Immature natural killer cell (primary cell): ENCODE results near the gene ZSCAN1. TPM values are rescaled to one million over a fixed set of nuclear protein-coding genes. Genes with fewer than 3 reads are reported as not detected.
A peak's percentile ranks its signal among the peaks of the same experiment; 100 is the strongest.

ENCODE experiments used
- DNase-seq, 3 donors: peaks; one replicate each; pipeline ENCODE4 v3.0.0; 2022; ENCODE audit warnings: mixed read lengths in 1 of 3
- H3K27ac Mint-ChIP-seq, 6 donors: one replicate each; pipeline ENCODE4 v1.8.0; 2020; ENCODE audit warnings: mixed read lengths in 6 of 6, mild to moderate bottlenecking in 5 of 6, inconsistent platforms in 4 of 6, moderate library complexity in 3 of 6
- H3K27me3 Mint-ChIP-seq, 3 donors: one replicate each; pipeline ENCODE4 v1.8.0; 2020 to 2021; ENCODE audit warnings: low read depth in 3 of 3, mild to moderate bottlenecking in 3 of 3, mixed read lengths in 3 of 3, moderate library complexity in 3 of 3, inconsistent platforms in 1 of 3
- H3K36me3 Mint-ChIP-seq, 3 donors: one replicate each; pipeline ENCODE4 v1.8.0; 2020; ENCODE audit warnings: mixed read lengths in 3 of 3, inconsistent platforms in 2 of 3, mild to moderate bottlenecking in 2 of 3
- H3K4me1 Mint-ChIP-seq, 2 donors: one replicate each; pipeline ENCODE4 v1.8.0; 2020; ENCODE audit warnings: inconsistent platforms in 2 of 2, mild to moderate bottlenecking in 2 of 2, mixed read lengths in 2 of 2, moderate library complexity in 1 of 2
- H3K4me3 Mint-ChIP-seq, 5 donors: one replicate each; pipeline ENCODE4 v1.8.0; 2020; ENCODE audit warnings: mild to moderate bottlenecking in 5 of 5, mixed read lengths in 5 of 5, inconsistent platforms in 3 of 5, moderate library complexity in 3 of 5
- H3K9me3 Mint-ChIP-seq, 6 donors: one replicate each; pipeline ENCODE4 v1.8.0; 2020; ENCODE audit warnings: mild to moderate bottlenecking in 6 of 6, mixed read lengths in 6 of 6, inconsistent platforms in 4 of 6, moderate library complexity in 3 of 6
- polyA plus RNA-seq, 3 donors: library from polyadenylated mRNA; unstranded; fragments of 300-500 nt; fragmentation: Illumina TruSeq; gene quantifications; one replicate each; pipeline ENCODE4 v1.2.3, GENCODE V29; 2021

ZSCAN1 gene
- polyA plus RNA-seq, 3 donors from 2014 or later, result 0.46 TPM; not detected in 2

DNA sequence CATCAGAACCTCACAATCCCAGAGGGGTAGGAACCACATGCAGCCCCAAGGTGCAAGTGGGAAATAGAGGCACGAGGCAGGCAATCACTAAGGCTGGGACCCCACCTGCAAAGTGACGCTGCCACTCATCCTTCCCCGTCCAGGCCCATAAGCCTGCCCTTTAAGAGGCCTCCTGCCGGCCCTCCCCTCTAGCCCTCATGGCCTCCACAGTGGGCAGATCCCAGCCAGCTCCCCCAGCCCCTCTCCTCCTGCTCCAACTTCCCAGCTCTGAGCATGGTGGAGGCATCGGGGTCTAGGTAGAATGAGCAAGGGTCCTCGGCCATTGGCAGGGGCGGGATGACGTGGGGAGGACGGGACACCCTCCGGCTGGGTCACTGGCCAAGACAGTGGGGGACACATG is 61.5 kb downstream of the ZSCAN1 start:
- Mint-ChIP-seq H3K4me3 (no peak overlapping the region), H3K36me3 (peaks cover 4 to 14% (median 5%) of the 10 kb centered on the region in 3 donors), H3K9me3 (peaks cover 4 to 38% (median 10%) of the 10 kb centered on the region in 6 donors), H3K27me3 (peaks cover 8 to 13% (median 12%) of the 10 kb centered on the region in 3 donors), H3K27ac (no peak overlapping the region), H3K4me1 (peaks cover 18 to 19% of the 10 kb centered on the region in 2 donors)
- DNase-seq, result no peak

DNA sequence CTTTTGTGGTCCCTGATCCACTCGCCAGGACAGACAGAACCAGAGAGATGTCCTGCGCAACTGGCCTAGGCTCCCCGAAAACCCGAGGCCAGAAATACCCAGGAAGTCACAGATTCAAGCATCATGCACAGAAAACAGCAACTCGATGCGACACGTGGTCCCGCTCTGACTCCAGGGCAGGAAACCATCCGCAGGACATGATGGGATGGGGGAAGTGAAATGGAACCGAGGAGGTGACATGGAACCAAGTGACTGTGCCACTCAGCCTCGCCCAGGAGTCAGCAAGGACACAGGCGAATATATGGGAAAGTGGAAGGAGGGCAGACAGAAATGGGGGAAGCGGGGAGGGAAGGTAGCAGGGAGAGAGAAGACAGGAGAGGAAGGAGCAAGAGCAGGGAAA is 63.1 kb downstream of the ZSCAN1 start:
- Mint-ChIP-seq H3K27ac (peak overlapping the region; percentile 18 to 100 (median 95)), H3K4me3 (peak overlapping the region; percentile 54 to 97 (median 72)), H3K9me3 (peaks cover 4 to 37% (median 14%) of the 10 kb centered on the region in 6 donors), H3K36me3 (peaks cover 4 to 9% (median 5%) of the 10 kb centered on the region in 3 donors), H3K27me3 (peaks cover 8 to 13% (median 12%) of the 10 kb centered on the region in 3 donors), H3K4me1 (peaks cover 18 to 19% of the 10 kb centered on the region in 2 donors)
- no peak for DNase-seq

DNA sequence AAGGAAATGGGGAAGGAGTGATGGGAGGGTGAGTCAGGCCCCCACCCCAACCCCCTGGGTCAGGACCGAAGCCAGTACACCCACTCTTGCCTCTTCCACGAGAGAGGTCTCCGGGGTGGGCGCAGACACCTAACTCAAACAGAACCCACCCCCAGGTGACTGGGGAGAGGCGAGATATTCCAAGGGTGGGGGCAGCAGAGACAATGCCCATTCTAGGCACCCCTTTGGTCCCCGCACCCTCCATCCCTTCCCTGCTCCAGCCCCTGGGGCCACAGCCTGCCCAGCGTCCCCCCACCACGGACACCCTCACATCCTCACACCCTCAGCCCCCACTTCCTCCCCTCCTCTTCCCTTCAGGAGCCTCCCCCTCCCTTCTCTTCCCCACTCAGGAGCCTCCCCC is 63.5 kb downstream of the ZSCAN1 start:
- peaks cover 5 to 37% (median 16%) of the 10 kb centered on the region in 6 donors for H3K9me3 Mint-ChIP-seq
- H3K4me3 Mint-ChIP-seq, result peak overlapping the region; percentile 58 to 97 (median 90)
- no peak for DNase-seq
- peak overlapping the region in 5 of 6 donors; percentile 85 to 100 (median 99) for H3K27ac Mint-ChIP-seq
- H3K36me3 Mint-ChIP-seq, result peaks cover 4 to 8% (median 5%) of the 10 kb centered on the region in 3 donors
- H3K4me1 Mint-ChIP-seq, result peaks cover 18 to 19% of the 10 kb centered on the region in 2 donors
- H3K27me3 Mint-ChIP-seq, result peaks cover 8 to 13% (median 12%) of the 10 kb centered on the region in 3 donors

DNA sequence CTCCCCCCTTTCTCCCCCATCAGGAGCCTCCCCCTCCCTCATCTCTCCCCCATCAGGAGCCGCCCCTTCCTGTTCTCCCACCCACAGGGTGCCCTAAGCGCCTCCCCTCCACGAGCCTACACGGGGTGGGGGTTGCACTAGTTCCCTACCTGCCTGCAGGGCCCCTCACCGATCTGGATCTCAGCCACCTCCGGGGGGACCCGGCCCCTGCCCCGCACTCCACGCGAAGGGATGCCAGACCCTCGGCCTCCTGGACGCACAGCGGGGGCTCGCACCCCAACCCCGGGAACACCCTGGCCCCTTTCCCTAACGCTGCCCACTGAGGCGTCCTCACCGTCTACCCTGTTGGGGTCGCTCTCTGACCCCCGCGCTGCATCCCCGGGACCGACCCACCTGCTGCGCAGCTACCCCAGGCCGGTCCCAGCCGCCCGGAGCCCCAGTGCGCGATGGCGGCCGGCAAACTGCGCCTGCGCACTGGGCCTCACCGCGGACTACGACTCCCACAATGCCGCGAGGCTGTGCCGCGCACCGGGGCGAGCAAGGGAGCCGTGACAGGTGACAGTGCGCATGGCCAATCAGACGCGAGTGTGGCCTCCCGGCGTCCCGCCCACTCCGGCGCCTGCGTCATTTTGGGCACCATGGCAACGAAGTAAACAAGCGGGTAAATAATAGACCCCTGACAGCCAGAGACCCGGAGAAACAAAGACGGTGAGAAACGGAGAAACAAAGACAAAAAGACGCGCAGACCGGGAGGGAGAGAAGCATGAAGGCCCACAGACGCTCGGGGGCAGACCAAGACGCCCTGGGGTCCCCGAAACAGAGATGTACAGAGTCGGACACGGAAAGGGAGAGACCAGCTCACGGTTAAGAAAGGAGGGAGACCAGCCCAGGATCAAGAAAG is 64.2 kb downstream of the ZSCAN1 start, which contains the start of gene ZSCAN18:
TSS of gene ZSCAN18 (minus strand) at position 451 of the 901 bp plus-strand sequence. CDS start 7,964 bp downstream, outside the sequence.
- Mint-ChIP-seq H3K4me1 (peaks cover 18 to 19% of the 10 kb centered on the region in 2 donors), H3K27ac (peak within 1 kb of the TSS; percentile 99 to 100 (median 100)), H3K27me3 (peaks cover 8 to 13% (median 12%) of the 10 kb centered on the region in 3 donors), H3K4me3 (peak within 1 kb of the TSS; percentile 89 to 97 (median 93)), H3K9me3 (peaks cover 9 to 43% (median 18%) of the 10 kb centered on the region in 6 donors), H3K36me3 (peaks cover 4 to 8% (median 5%) of the 10 kb centered on the region in 3 donors)
- DNase-seq, result peak; percentile 97 to 100 (median 100)

DNA sequence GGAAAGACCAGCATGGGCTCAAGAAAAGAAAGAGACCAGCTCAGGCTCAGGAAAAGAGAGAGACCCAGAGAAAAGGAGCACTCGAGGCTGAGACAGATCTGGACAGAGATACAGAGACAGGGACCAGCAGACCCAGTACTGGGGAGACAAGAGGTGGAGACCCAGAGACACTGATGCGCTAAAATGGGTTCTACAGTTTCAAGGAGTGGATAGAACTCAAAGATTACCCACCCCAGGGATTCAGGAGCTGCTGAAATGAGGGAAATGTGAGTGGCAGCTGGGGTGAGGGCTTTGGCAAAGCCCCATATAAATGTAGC is 64.8 kb downstream of the ZSCAN1 start:
- Mint-ChIP-seq H3K9me3 (peaks cover 15 to 45% (median 20%) of the 10 kb centered on the region in 6 donors), H3K36me3 (peaks cover under 1 to 6% (median 5%) of the 10 kb centered on the region in 3 donors), H3K4me1 (peaks cover 18 to 19% of the 10 kb centered on the region in 2 donors), H3K4me3 (peak overlapping the region; percentile 89 to 97 (median 93)), H3K27ac (peak overlapping the region; percentile 99 to 100 (median 100)), H3K27me3 (peaks cover 8 to 15% (median 13%) of the 10 kb centered on the region in 3 donors)
- no peak for DNase-seq

Other genes starting within 250 kb of the ZSCAN1 start
- 1 to 10 TPM; 4.4 to 6.7 (median 5.2) TPM for gene ZNF552, start 219.1 kb upstream of the ZSCAN1 start, polyA plus RNA-seq
- 1 to 10 TPM in 2 of 3 donors, not detected in 1; 1.3 to 1.4 TPM for gene ZNF587B, start 203.7 kb upstream of the ZSCAN1 start, polyA plus RNA-seq
- gene ZNF587, start 184.2 kb upstream of the ZSCAN1 start, polyA plus RNA-seq, result 1 to 10 TPM in 2 of 3 donors, not detected in 1; 1.9 to 8.1 TPM
- 10 to 100 TPM; 11.8 to 26.7 (median 14.8) TPM for gene ZNF814, start 145.0 kb upstream of the ZSCAN1 start, polyA plus RNA-seq
- 1 to 10 TPM in 2 of 3 donors, not detected in 1; 1.2 to 5.0 TPM for gene ZNF417, start 117.4 kb upstream of the ZSCAN1 start, polyA plus RNA-seq
- 1 to 10 TPM in 2 of 3 donors, not detected in 1; 2.5 to 3.5 TPM for gene ZNF418, start 98.6 kb upstream of the ZSCAN1 start, polyA plus RNA-seq
- 1 to 10 TPM; 5.9 to 7.5 (median 6.1) TPM for gene ZNF256, start 86.3 kb upstream of the ZSCAN1 start, polyA plus RNA-seq
- gene C19orf18, start 59.5 kb upstream of the ZSCAN1 start, polyA plus RNA-seq, result not detected
- 1 to 10 TPM; 4.4 to 9.4 (median 5.1) TPM for gene ZNF606, start 31.2 kb upstream of the ZSCAN1 start, polyA plus RNA-seq
- 1 to 10 TPM in 1 of 3 donors, under 1 TPM in 1, not detected in 1; 0.64 to 4.1 TPM for gene ZNF135, start 25.3 kb downstream of the ZSCAN1 start, polyA plus RNA-seq
- 10 to 100 TPM in 2 of 3 donors, 1 to 10 TPM in 1; 2.9 to 23.5 (median 15.2) TPM for gene ZSCAN18, start 64.2 kb downstream of the ZSCAN1 start, polyA plus RNA-seq
- 10 to 100 TPM in 1 of 3 donors, 1 to 10 TPM in 2; 4.0 to 11.5 (median 6.6) TPM for gene ZNF329, start 116.8 kb downstream of the ZSCAN1 start, polyA plus RNA-seq
- 10 to 100 TPM; 12.5 to 26.2 (median 20.2) TPM for gene ZNF274, start 149.0 kb downstream of the ZSCAN1 start, polyA plus RNA-seq
- 10 to 100 TPM; 24.1 to 31.4 (median 27.1) TPM for gene ZNF544, start 194.9 kb downstream of the ZSCAN1 start, polyA plus RNA-seq
- 1 to 10 TPM in 1 of 3 donors, under 1 TPM in 1, not detected in 1; 0.29 to 1.0 TPM for gene ZNF8, start 244.9 kb downstream of the ZSCAN1 start, polyA plus RNA-seq